Liver (tissue), 9 donors: ENCODE data around the gene CELA1. TPM values are rescaled to one million over a fixed set of nuclear protein-coding genes. Genes with fewer than 3 reads are reported as not detected.

ENCODE experiments used
- DNase-seq: peaks from one replicate; pipeline ENCODE4 v3.0.0-alpha.2; 2017; ENCODE audit warnings: low spot score
- H3K27ac ChIP-seq, 2 donors: one replicate each; pipeline ENCODE4 v1.7.0; 2013; ENCODE audit warnings: inconsistent platforms in 2 of 2, low read length in 2 of 2, control low read depth in 1 of 2, low read depth in 1 of 2, mild to moderate bottlenecking in 1 of 2
- H3K27me3 ChIP-seq, 4 donors: one replicate each; pipeline versions ENCODE4 v1.6.1 to v1.7.0; 2013; ENCODE audit warnings: low read length in 3 of 4, inconsistent platforms in 1 of 4, mild to moderate bottlenecking in 1 of 4, moderate library complexity in 1 of 4; ENCODE audit not compliant: control insufficient read depth in 4 of 4, insufficient read depth in 4 of 4
- H3K36me3 ChIP-seq, 4 donors: one replicate each; pipeline versions ENCODE4 v1.6.1 to v1.7.0; 2013; ENCODE audit warnings: low read length in 3 of 4, mild to moderate bottlenecking in 3 of 4, low read depth in 1 of 4, moderate library complexity in 1 of 4; ENCODE audit not compliant: control insufficient read depth in 4 of 4, insufficient read depth in 3 of 4
- H3K4me1 ChIP-seq, 4 donors: one replicate each; pipeline versions ENCODE4 v1.6.1 to v1.7.0; 2013; ENCODE audit warnings: low read length in 3 of 4, mild to moderate bottlenecking in 3 of 4, moderate library complexity in 1 of 4; ENCODE audit not compliant: control insufficient read depth in 4 of 4, insufficient read depth in 4 of 4
- H3K4me3 ChIP-seq, 3 donors: one replicate each; pipeline versions ENCODE4 v1.6.1 to v1.7.0; 2013; ENCODE audit warnings: low read length in 3 of 3, control low read depth in 1 of 3, low read depth in 1 of 3, mild to moderate bottlenecking in 1 of 3
- H3K9ac ChIP-seq, 2 donors: one replicate each; pipeline ENCODE4 v1.7.0; 2013; ENCODE audit warnings: low read length in 2 of 2, mild to moderate bottlenecking in 2 of 2, moderate library complexity in 2 of 2, control low read depth in 1 of 2, low read depth in 1 of 2
- H3K9me3 ChIP-seq, 4 donors: one replicate each; pipeline versions ENCODE4 v1.6.1 to v1.7.0; 2013; ENCODE audit warnings: low read length in 3 of 4; ENCODE audit not compliant: control insufficient read depth in 4 of 4
- EGR1 ChIP-seq, 2 donors: IDR thresholded peaks; 2 replicates each; pipeline ENCODE4 v1.6.1; 2016 to 2018; ENCODE audit warnings: antibody characterized with exemption in 2 of 2, low read depth in 2 of 2
- FOXA1 ChIP-seq: IDR thresholded peaks from 2 replicates; pipeline ENCODE4 v1.6.1; 2016; ENCODE audit warnings: antibody characterized with exemption
- FOXA2 ChIP-seq: IDR thresholded peaks from 2 replicates; pipeline ENCODE4 v1.6.1; 2016; ENCODE audit warnings: antibody characterized with exemption
- GABPA ChIP-seq, 2 donors: IDR thresholded peaks in 1 of 2; conservative IDR thresholded peaks in 1 of 2; 2 replicates each; pipeline ENCODE4 v1.6.1; 2016; ENCODE audit warnings: antibody characterized with exemption in 2 of 2, mild to moderate bottlenecking in 1 of 2, moderate library complexity in 1 of 2
- HNF4A ChIP-seq, 2 donors: conservative IDR thresholded peaks; 2 replicates each; pipeline ENCODE4 v1.6.1; 2016; ENCODE audit warnings: antibody characterized with exemption in 2 of 2, mild to moderate bottlenecking in 2 of 2
- HNF4G ChIP-seq: IDR thresholded peaks from 2 replicates; pipeline ENCODE4 v1.6.1; 2016; ENCODE audit warnings: antibody characterized with exemption
- JUND ChIP-seq, 2 donors: IDR thresholded peaks; 2 replicates each; pipeline ENCODE4 v1.6.1; 2016; ENCODE audit warnings: antibody characterized with exemption in 2 of 2
- NR2F2 ChIP-seq: IDR thresholded peaks from 2 replicates; pipeline ENCODE4 v1.6.1; 2016; ENCODE audit warnings: antibody characterized with exemption
- RAD21 ChIP-seq, 2 donors: IDR thresholded peaks; 2 replicates each; pipeline ENCODE4 v1.6.1; 2016; ENCODE audit warnings: antibody characterized with exemption in 2 of 2, mild to moderate bottlenecking in 2 of 2
- RXRA ChIP-seq, 2 donors: IDR thresholded peaks; 2 replicates each; pipeline ENCODE4 v1.6.1; 2017 to 2018; ENCODE audit warnings: antibody characterized with exemption in 2 of 2, mild to moderate bottlenecking in 1 of 2
- SP1 ChIP-seq: IDR thresholded peaks from 2 replicates; pipeline ENCODE4 v1.6.1; 2018; ENCODE audit warnings: antibody characterized with exemption, mild to moderate bottlenecking
- TAF1 ChIP-seq: conservative IDR thresholded peaks from 2 replicates; pipeline ENCODE4 v1.6.1; 2016; ENCODE audit warnings: antibody characterized with exemption, mild to moderate bottlenecking
- YY1 ChIP-seq: IDR thresholded peaks from 2 replicates; pipeline ENCODE4 v1.6.1; 2016; ENCODE audit warnings: antibody characterized with exemption, mild to moderate bottlenecking
- WGBS: extraction: QIAGEN DNeasy Blood & Tissue Kit; methylation state at CpG from one replicate; pipeline ENCODE4 v1.1.7; 2013; 5-methylcytosine and 5-hydroxymethylcytosine counted together
- polyA plus RNA-seq, 2 donors: library from polyadenylated mRNA; stranded (reverse) in 1 of 2; unstranded in 1 of 2; fragments of 200-250 nt in 1 of 2; fragments of >200 nt in 1 of 2; fragmentation: Nextera tagmentation in 1 of 2; extraction: Ambion mirVana in 1 of 2; gene quantifications; one replicate each; pipeline versions ENCODE4 v1.2.1 to v1.2.3, GENCODE V29; 2013 to 2015
- total RNA-seq, 2 donors: library from RNA; depleted of rRNA; stranded (reverse); fragments of >200 nt; gene quantifications; one replicate each; pipeline ENCODE4 v1.2.3, GENCODE V29; 2014
- TF ChIP-seq, protein P1 (sequence below): IDR thresholded peaks from 2 replicates; pipeline ENCODE4 v1.6.1; 2016; ENCODE audit warnings: antibody characterized with exemption
- TF ChIP-seq, protein P2 (sequence below): fragments of 150-350 bp; IDR thresholded peaks from 2 replicates; pipeline ENCODE4 v1.5.1; 2017; ENCODE audit warnings: improper control_type of control experiment, low read depth, low read length; ENCODE audit not compliant: missing input control
- TF ChIP-seq, protein P3 (sequence below): IDR thresholded peaks from 2 replicates; pipeline ENCODE4 v1.6.1; 2016; ENCODE audit warnings: antibody characterized with exemption, mild to moderate bottlenecking
- TF ChIP-seq, protein P4 (sequence below): IDR thresholded peaks from 2 replicates; pipeline ENCODE4 v1.6.1; 2016; ENCODE audit warnings: antibody characterized with exemption
- TF ChIP-seq, protein P5 (sequence below): IDR thresholded peaks from 2 replicates; pipeline ENCODE4 v1.6.1; 2016; ENCODE audit warnings: antibody characterized with exemption
- donor health status: healthy.
- donor health status: healthy.
- donor health status: healthy.
- donor health status: healthy.
- donor health status: healthy.

CELA1 gene
- total and polyA plus RNA-seq, 4 donors, result not detected

DNA sequence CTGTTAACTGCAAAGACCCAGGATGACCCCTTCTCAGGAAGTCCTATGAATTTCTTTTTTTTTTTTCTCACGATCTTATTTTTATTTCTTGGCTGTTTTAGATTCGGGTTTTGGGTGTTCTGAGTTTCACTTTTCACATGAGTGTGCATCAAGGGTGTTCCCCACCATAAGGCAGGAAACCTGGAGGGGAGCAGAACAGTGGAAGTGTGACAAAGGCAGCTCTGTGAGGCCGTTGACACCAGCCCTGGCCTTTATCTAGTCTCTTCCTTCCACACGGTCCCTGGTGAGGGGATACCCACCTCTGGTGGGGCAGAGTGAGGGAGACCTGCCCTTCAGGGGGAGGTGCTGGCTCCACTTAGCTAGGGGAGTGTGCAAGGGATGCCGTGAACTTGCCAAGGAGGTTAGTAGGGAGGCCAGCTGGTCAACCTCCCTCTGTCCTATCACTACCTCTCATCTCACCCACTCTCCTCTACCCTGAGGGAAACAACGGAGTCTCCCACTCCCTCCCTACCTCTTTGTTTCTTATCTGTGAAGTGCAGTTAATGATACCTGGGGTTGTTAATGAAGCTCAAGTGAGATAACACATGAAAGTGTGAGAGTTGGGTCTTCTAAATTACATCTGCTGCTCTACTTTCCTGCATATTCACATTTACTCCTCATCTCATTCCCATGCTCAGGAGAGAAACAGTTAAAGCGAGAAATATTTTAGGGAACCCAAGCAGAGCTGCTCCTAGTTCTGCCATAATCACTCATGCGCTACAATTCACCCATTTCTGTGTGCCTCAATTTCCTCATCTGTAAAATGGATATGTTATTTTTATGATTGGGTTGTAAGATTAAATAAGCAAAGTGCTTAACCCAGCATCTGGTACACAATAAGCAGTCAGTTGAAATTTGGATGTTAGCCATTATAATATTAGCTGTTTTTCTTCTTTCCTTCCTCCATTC is 49.1 kb upstream of the CELA1 start:
- DNase-seq, result no peak
- Histone ChIP-seq H3K9me3 (no peaks in the 10 kb centered on the region), H3K36me3 (no peaks in the 10 kb centered on the region), H3K27ac (no peak overlapping the region), H3K4me3 (no peak overlapping the region), H3K27me3 (no peaks in the 10 kb centered on the region), H3K9ac (no peak overlapping the region), H3K4me1 (peaks cover 2 to 12% (median 7%) of the 10 kb centered on the region in 4 donors)
- TF ChIP-seq, protein P1, sequence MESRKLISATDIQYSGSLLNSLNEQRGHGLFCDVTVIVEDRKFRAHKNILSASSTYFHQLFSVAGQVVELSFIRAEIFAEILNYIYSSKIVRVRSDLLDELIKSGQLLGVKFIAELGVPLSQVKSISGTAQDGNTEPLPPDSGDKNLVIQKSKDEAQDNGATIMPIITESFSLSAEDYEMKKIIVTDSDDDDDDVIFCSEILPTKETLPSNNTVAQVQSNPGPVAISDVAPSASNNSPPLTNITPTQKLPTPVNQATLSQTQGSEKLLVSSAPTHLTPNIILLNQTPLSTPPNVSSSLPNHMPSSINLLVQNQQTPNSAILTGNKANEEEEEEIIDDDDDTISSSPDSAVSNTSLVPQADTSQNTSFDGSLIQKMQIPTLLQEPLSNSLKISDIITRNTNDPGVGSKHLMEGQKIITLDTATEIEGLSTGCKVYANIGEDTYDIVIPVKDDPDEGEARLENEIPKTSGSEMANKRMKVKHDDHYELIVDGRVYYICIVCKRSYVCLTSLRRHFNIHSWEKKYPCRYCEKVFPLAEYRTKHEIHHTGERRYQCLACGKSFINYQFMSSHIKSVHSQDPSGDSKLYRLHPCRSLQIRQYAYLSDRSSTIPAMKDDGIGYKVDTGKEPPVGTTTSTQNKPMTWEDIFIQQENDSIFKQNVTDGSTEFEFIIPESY, result no peak
- TF ChIP-seq YY1 (no peak), RAD21 (IDR thresholded peaks at IDR 0.05) (no peak), NR2F2 (no peak), HNF4A (conservative IDR thresholded peaks at IDR 0.05) (no peak), RXRA (IDR thresholded peaks at IDR 0.05) (no peak), JUND (IDR thresholded peaks at IDR 0.05) (no peak), GABPA (IDR thresholded peaks at IDR 0.05 in 1 of 2, conservative IDR thresholded peaks at IDR 0.05 in 1 of 2) (no peak), FOXA1 (no peak), EGR1 (IDR thresholded peaks at IDR 0.05; ENCODE audit: low read depth in 2 of 2) (no peak), FOXA2 (no peak), HNF4G (no peak), SP1 (no peak), TAF1 (no peak)
- TF ChIP-seq, protein P2, sequence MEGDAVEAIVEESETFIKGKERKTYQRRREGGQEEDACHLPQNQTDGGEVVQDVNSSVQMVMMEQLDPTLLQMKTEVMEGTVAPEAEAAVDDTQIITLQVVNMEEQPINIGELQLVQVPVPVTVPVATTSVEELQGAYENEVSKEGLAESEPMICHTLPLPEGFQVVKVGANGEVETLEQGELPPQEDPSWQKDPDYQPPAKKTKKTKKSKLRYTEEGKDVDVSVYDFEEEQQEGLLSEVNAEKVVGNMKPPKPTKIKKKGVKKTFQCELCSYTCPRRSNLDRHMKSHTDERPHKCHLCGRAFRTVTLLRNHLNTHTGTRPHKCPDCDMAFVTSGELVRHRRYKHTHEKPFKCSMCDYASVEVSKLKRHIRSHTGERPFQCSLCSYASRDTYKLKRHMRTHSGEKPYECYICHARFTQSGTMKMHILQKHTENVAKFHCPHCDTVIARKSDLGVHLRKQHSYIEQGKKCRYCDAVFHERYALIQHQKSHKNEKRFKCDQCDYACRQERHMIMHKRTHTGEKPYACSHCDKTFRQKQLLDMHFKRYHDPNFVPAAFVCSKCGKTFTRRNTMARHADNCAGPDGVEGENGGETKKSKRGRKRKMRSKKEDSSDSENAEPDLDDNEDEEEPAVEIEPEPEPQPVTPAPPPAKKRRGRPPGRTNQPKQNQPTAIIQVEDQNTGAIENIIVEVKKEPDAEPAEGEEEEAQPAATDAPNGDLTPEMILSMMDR, result no peak
- TF ChIP-seq, protein P3, sequence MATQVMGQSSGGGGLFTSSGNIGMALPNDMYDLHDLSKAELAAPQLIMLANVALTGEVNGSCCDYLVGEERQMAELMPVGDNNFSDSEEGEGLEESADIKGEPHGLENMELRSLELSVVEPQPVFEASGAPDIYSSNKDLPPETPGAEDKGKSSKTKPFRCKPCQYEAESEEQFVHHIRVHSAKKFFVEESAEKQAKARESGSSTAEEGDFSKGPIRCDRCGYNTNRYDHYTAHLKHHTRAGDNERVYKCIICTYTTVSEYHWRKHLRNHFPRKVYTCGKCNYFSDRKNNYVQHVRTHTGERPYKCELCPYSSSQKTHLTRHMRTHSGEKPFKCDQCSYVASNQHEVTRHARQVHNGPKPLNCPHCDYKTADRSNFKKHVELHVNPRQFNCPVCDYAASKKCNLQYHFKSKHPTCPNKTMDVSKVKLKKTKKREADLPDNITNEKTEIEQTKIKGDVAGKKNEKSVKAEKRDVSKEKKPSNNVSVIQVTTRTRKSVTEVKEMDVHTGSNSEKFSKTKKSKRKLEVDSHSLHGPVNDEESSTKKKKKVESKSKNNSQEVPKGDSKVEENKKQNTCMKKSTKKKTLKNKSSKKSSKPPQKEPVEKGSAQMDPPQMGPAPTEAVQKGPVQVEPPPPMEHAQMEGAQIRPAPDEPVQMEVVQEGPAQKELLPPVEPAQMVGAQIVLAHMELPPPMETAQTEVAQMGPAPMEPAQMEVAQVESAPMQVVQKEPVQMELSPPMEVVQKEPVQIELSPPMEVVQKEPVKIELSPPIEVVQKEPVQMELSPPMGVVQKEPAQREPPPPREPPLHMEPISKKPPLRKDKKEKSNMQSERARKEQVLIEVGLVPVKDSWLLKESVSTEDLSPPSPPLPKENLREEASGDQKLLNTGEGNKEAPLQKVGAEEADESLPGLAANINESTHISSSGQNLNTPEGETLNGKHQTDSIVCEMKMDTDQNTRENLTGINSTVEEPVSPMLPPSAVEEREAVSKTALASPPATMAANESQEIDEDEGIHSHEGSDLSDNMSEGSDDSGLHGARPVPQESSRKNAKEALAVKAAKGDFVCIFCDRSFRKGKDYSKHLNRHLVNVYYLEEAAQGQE, result no peak
- TF ChIP-seq, protein P4, sequence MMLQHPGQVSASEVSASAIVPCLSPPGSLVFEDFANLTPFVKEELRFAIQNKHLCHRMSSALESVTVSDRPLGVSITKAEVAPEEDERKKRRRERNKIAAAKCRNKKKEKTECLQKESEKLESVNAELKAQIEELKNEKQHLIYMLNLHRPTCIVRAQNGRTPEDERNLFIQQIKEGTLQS, result no peak
- TF ChIP-seq, protein P5, sequence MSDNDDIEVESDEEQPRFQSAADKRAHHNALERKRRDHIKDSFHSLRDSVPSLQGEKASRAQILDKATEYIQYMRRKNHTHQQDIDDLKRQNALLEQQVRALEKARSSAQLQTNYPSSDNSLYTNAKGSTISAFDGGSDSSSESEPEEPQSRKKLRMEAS, result no peak
- WGBS, result 57% methylated on average over 8 of the region's 8 CpGs
